Measurements from ENCODE around the gene EXOC6B.

Gene EXOC6B

GRCh38 chr2:72681016-72681995 is 144.5 kb downstream of the EXOC6B start:
- no peaks in the 10 kb centered on the region for H3K36me3 ChIP-seq (ENCODE audit: control insufficient read depth in 2 of 2, insufficient read depth in 2 of 2, low read length in 2 of 2)
- H3K9ac ChIP-seq (ENCODE audit: low read length in 2 of 2), result no peak overlapping the region
- H3K27ac ChIP-seq (ENCODE audit: low read length), result no peak overlapping the region
- no peaks in the 10 kb centered on the region for H3K27me3 ChIP-seq (ENCODE audit: control insufficient read depth in 1 of 2, insufficient read depth in 2 of 2, low read length in 2 of 2)
- H3K9me3 ChIP-seq (ENCODE audit: control insufficient read depth in 2 of 2, low read length in 2 of 2), result no peaks in the 10 kb centered on the region
- H3K4me3 ChIP-seq (ENCODE audit: low read length in 2 of 2), result no peak overlapping the region
- no peaks in the 10 kb centered on the region for H3K4me1 ChIP-seq (ENCODE audit: control insufficient read depth, insufficient read depth, low read length)

GRCh38 chr2:72678024-72678423 is 147.8 kb downstream of the EXOC6B start:
- Histone ChIP-seq H3K36me3 (ENCODE audit: control insufficient read depth in 2 of 2, insufficient read depth in 2 of 2, low read length in 2 of 2) (no peaks in the 10 kb centered on the region), H3K4me1 (ENCODE audit: control insufficient read depth, insufficient read depth, low read length) (no peaks in the 10 kb centered on the region), H3K4me3 (ENCODE audit: low read length in 2 of 2) (no peak overlapping the region), H3K9me3 (ENCODE audit: control insufficient read depth in 2 of 2, low read length in 2 of 2) (no peaks in the 10 kb centered on the region), H3K9ac (ENCODE audit: low read length in 2 of 2) (no peak overlapping the region), H3K27ac (ENCODE audit: low read length) (no peak overlapping the region), H3K27me3 (ENCODE audit: control insufficient read depth in 1 of 2, insufficient read depth in 2 of 2, low read length in 2 of 2) (no peaks in the 10 kb centered on the region)

GRCh38 chr2:72676341-72677025 is 149.3 kb downstream of the EXOC6B start:
- Histone ChIP-seq H3K4me3 (ENCODE audit: low read length in 2 of 2) (no peak overlapping the region), H3K27ac (ENCODE audit: low read length) (no peak overlapping the region), H3K27me3 (ENCODE audit: control insufficient read depth in 1 of 2, insufficient read depth in 2 of 2, low read length in 2 of 2) (no peaks in the 10 kb centered on the region), H3K4me1 (ENCODE audit: control insufficient read depth, insufficient read depth, low read length) (no peaks in the 10 kb centered on the region), H3K36me3 (ENCODE audit: control insufficient read depth in 2 of 2, insufficient read depth in 2 of 2, low read length in 2 of 2) (no peaks in the 10 kb centered on the region), H3K9me3 (ENCODE audit: control insufficient read depth in 2 of 2, low read length in 2 of 2) (no peaks in the 10 kb centered on the region), H3K9ac (ENCODE audit: low read length in 2 of 2) (no peak overlapping the region)

- H3K27ac ChIP-seq (ENCODE audit: low read length), result no peak overlapping the region
- H3K4me1 ChIP-seq (ENCODE audit: control insufficient read depth, insufficient read depth, low read length), result no peaks in the 10 kb centered on the region
- no peaks in the 10 kb centered on the region for H3K9me3 ChIP-seq (ENCODE audit: control insufficient read depth in 2 of 2, low read length in 2 of 2)
- H3K27me3 ChIP-seq (ENCODE audit: control insufficient read depth in 1 of 2, insufficient read depth in 2 of 2, low read length in 2 of 2), result no peaks in the 10 kb centered on the region
- H3K4me3 ChIP-seq (ENCODE audit: low read length in 2 of 2), result no peak overlapping the region
- H3K9ac ChIP-seq (ENCODE audit: low read length in 2 of 2), result no peak overlapping the region
- H3K36me3 ChIP-seq (ENCODE audit: control insufficient read depth in 2 of 2, insufficient read depth in 2 of 2, low read length in 2 of 2), result no peaks in the 10 kb centered on the region
Observed at GRCh38 chr2:72674982-72675915, 150.6 kb downstream of the EXOC6B start.

- no peak overlapping the region for H3K27ac ChIP-seq (ENCODE audit: low read length)
- no peaks in the 10 kb centered on the region for H3K36me3 ChIP-seq (ENCODE audit: control insufficient read depth in 2 of 2, insufficient read depth in 2 of 2, low read length in 2 of 2)
- H3K9ac ChIP-seq (ENCODE audit: low read length in 2 of 2), result no peak overlapping the region
- no peaks in the 10 kb centered on the region for H3K4me1 ChIP-seq (ENCODE audit: control insufficient read depth, insufficient read depth, low read length)
- H3K4me3 ChIP-seq (ENCODE audit: low read length in 2 of 2), result no peak overlapping the region
- no peaks in the 10 kb centered on the region for H3K9me3 ChIP-seq (ENCODE audit: control insufficient read depth in 2 of 2, low read length in 2 of 2)
- H3K27me3 ChIP-seq (ENCODE audit: control insufficient read depth in 1 of 2, insufficient read depth in 2 of 2, low read length in 2 of 2), result no peaks in the 10 kb centered on the region
Observed at GRCh38 chr2:72673279-72673678, 152.6 kb downstream of the EXOC6B start.

GRCh38 chr2:72669121-72669520 is 156.7 kb downstream of the EXOC6B start:
- Histone ChIP-seq H3K9ac (ENCODE audit: low read length in 2 of 2) (no peak overlapping the region), H3K27me3 (ENCODE audit: control insufficient read depth in 1 of 2, insufficient read depth in 2 of 2, low read length in 2 of 2) (no peaks in the 10 kb centered on the region), H3K4me1 (ENCODE audit: control insufficient read depth, insufficient read depth, low read length) (no peaks in the 10 kb centered on the region), H3K36me3 (ENCODE audit: control insufficient read depth in 2 of 2, insufficient read depth in 2 of 2, low read length in 2 of 2) (no peaks in the 10 kb centered on the region), H3K9me3 (ENCODE audit: control insufficient read depth in 2 of 2, low read length in 2 of 2) (peaks cover 0 to 5% of the 10 kb centered on the region in 2 donors), H3K4me3 (ENCODE audit: low read length in 2 of 2) (no peak overlapping the region), H3K27ac (ENCODE audit: low read length) (no peak overlapping the region)

GRCh38 chr2:72668647-72669046 is 157.2 kb downstream of the EXOC6B start:
- no peak overlapping the region for H3K9ac ChIP-seq (ENCODE audit: low read length in 2 of 2)
- no peak overlapping the region for H3K27ac ChIP-seq (ENCODE audit: low read length)
- no peaks in the 10 kb centered on the region for H3K27me3 ChIP-seq (ENCODE audit: control insufficient read depth in 1 of 2, insufficient read depth in 2 of 2, low read length in 2 of 2)
- H3K36me3 ChIP-seq (ENCODE audit: control insufficient read depth in 2 of 2, insufficient read depth in 2 of 2, low read length in 2 of 2), result no peaks in the 10 kb centered on the region
- H3K9me3 ChIP-seq (ENCODE audit: control insufficient read depth in 2 of 2, low read length in 2 of 2), result peaks cover 0 to 5% of the 10 kb centered on the region in 2 donors
- no peak overlapping the region for H3K4me3 ChIP-seq (ENCODE audit: low read length in 2 of 2)
- no peaks in the 10 kb centered on the region for H3K4me1 ChIP-seq (ENCODE audit: control insufficient read depth, insufficient read depth, low read length)

- Histone ChIP-seq H3K27me3 (ENCODE audit: control insufficient read depth in 1 of 2, insufficient read depth in 2 of 2, low read length in 2 of 2) (no peaks in the 10 kb centered on the region), H3K4me3 (ENCODE audit: low read length in 2 of 2) (no peak overlapping the region), H3K9me3 (ENCODE audit: control insufficient read depth in 2 of 2, low read length in 2 of 2) (peaks cover 0 to 5% of the 10 kb centered on the region in 2 donors), H3K27ac (ENCODE audit: low read length) (no peak overlapping the region), H3K9ac (ENCODE audit: low read length in 2 of 2) (no peak overlapping the region), H3K36me3 (ENCODE audit: control insufficient read depth in 2 of 2, insufficient read depth in 2 of 2, low read length in 2 of 2) (no peaks in the 10 kb centered on the region), H3K4me1 (ENCODE audit: control insufficient read depth, insufficient read depth, low read length) (no peaks in the 10 kb centered on the region)
Observed at GRCh38 chr2:72665448-72665847, 160.4 kb downstream of the EXOC6B start.

- no peaks in the 10 kb centered on the region for H3K27me3 ChIP-seq (ENCODE audit: control insufficient read depth in 1 of 2, insufficient read depth in 2 of 2, low read length in 2 of 2)
- no peak overlapping the region for H3K4me3 ChIP-seq (ENCODE audit: low read length in 2 of 2)
- peaks cover 0 to 5% of the 10 kb centered on the region in 2 donors for H3K9me3 ChIP-seq (ENCODE audit: control insufficient read depth in 2 of 2, low read length in 2 of 2)
- H3K27ac ChIP-seq (ENCODE audit: low read length), result no peak overlapping the region
- no peaks in the 10 kb centered on the region for H3K36me3 ChIP-seq (ENCODE audit: control insufficient read depth in 2 of 2, insufficient read depth in 2 of 2, low read length in 2 of 2)
- H3K4me1 ChIP-seq (ENCODE audit: control insufficient read depth, insufficient read depth, low read length), result no peaks in the 10 kb centered on the region
- no peak overlapping the region for H3K9ac ChIP-seq (ENCODE audit: low read length in 2 of 2)
Observed at GRCh38 chr2:72661985-72662384, 163.8 kb downstream of the EXOC6B start.

- H3K9me3 ChIP-seq (ENCODE audit: control insufficient read depth in 2 of 2, low read length in 2 of 2), result no peaks in the 10 kb centered on the region
- H3K36me3 ChIP-seq (ENCODE audit: control insufficient read depth in 2 of 2, insufficient read depth in 2 of 2, low read length in 2 of 2), result no peaks in the 10 kb centered on the region
- no peaks in the 10 kb centered on the region for H3K4me1 ChIP-seq (ENCODE audit: control insufficient read depth, insufficient read depth, low read length)
- H3K9ac ChIP-seq (ENCODE audit: low read length in 2 of 2), result no peak overlapping the region
- H3K4me3 ChIP-seq (ENCODE audit: low read length in 2 of 2), result no peak overlapping the region
- no peak overlapping the region for H3K27ac ChIP-seq (ENCODE audit: low read length)
- H3K27me3 ChIP-seq (ENCODE audit: control insufficient read depth in 1 of 2, insufficient read depth in 2 of 2, low read length in 2 of 2), result no peaks in the 10 kb centered on the region
Observed at GRCh38 chr2:72649810-72650209, 176.0 kb downstream of the EXOC6B start.

Data from stomach smooth muscle (tissue), 2 donors.